ENCODE results near the gene HIRIP3. TPM values are rescaled to one million over a fixed set of nuclear protein-coding genes. Genes with fewer than 3 reads are reported as not detected.
A peak's percentile ranks its signal among the peaks of the same experiment; 100 is the strongest.
"Not testable (repeated sequence)": the region's sequence is repeated elsewhere in the genome, so short reads cannot be mapped to it uniquely, and the experiment has no call there.

HIRIP3 gene
- polyA plus RNA-seq (ENCODE audit: insufficient read length): 16.4 TPM

GRCh38 chr16:29995324-29995910, at the start of gene HIRIP3:
TSS of gene HIRIP3 (minus strand) at chr16:29995617. CDS start at chr16:29995605, 12 bp downstream.
- DNase-seq: peak; percentile 89

- DNase-seq: no peak
Measured at GRCh38 chr16:30041841-30042240, 46.4 kb upstream of the HIRIP3 start.

- not testable (repeated sequence) for DNase-seq
Measured at GRCh38 chr16:30040690-30041089, 45.3 kb upstream of the HIRIP3 start.

- no peak for DNase-seq
Measured at GRCh38 chr16:30040221-30040620, 44.8 kb upstream of the HIRIP3 start.

GRCh38 chr16:30033270-30033669, 37.9 kb upstream of the HIRIP3 start:
- DNase-seq: no peak

GRCh38 chr16:30032083-30032819, 36.8 kb upstream of the HIRIP3 start:
- DNase-seq: peak; percentile 29

- no peak for DNase-seq
Measured at GRCh38 chr16:30031477-30031918, 36.1 kb upstream of the HIRIP3 start.

- no peak for DNase-seq
Measured at GRCh38 chr16:30030841-30031413, 35.5 kb upstream of the HIRIP3 start, which contains the start of gene TLCD3B. TSS of gene TLCD3B (minus strand) at chr16:30031271. CDS start at chr16:30030527, 744 bp downstream.

GRCh38 chr16:30030011-30030685, 34.7 kb upstream of the HIRIP3 start:
- DNase-seq: no peak

- DNase-seq: no peak
Measured at GRCh38 chr16:30028438-30029076, 33.1 kb upstream of the HIRIP3 start.

- no peak for DNase-seq
Measured at GRCh38 chr16:30027588-30028437, 32.4 kb upstream of the HIRIP3 start.

GRCh38 chr16:30026449-30026848, 31.0 kb upstream of the HIRIP3 start:
- DNase-seq: no peak

GRCh38 chr16:30025574-30025973, 30.2 kb upstream of the HIRIP3 start:
- DNase-seq: no peak

- DNase-seq: no peak
Measured at GRCh38 chr16:30025156-30025555, 29.7 kb upstream of the HIRIP3 start.

- no peak for DNase-seq
Measured at GRCh38 chr16:30024451-30024850, 29.0 kb upstream of the HIRIP3 start.

GRCh38 chr16:30023586-30023985, 28.2 kb upstream of the HIRIP3 start:
- DNase-seq: no peak

- DNase-seq: no peak
Measured at GRCh38 chr16:30022887-30023286, 27.5 kb upstream of the HIRIP3 start, which contains the start of gene C16orf92. TSS of gene C16orf92 (plus strand) at chr16:30023198. CDS start at chr16:30023341, 143 bp downstream.

GRCh38 chr16:30018731-30019158, 23.3 kb upstream of the HIRIP3 start:
- no peak for DNase-seq

GRCh38 chr16:30017937-30018336, 22.5 kb upstream of the HIRIP3 start:
- DNase-seq: not testable (repeated sequence)

- DNase-seq: no peak
Measured at GRCh38 chr16:30017277-30017656, 21.9 kb upstream of the HIRIP3 start.

GRCh38 chr16:30016555-30017276, 21.3 kb upstream of the HIRIP3 start:
- no peak for DNase-seq

Measured in hindlimb muscle (tissue), 1 donor.